SK-N-MC (cell line): ENCODE measurements around the gene FSD2.
"Not testable (repeated sequence)": the region's sequence is repeated elsewhere in the genome, so short reads cannot be mapped to it uniquely, and the experiment has no call there.

ENCODE experiments used
- EZH2 ChIP-seq: fragments of 200-600 bp; sonication (generic); IDR thresholded peaks from one replicate; pipeline ENCODE4 v1.6.1; 2017; ENCODE audit warnings: antibody characterized with exemption
- FOXP2 ChIP-seq: optimal IDR thresholded peaks from 2 replicates; pipeline ENCODE3; 2011; ENCODE audit warnings: mild to moderate bottlenecking, moderate library complexity; ENCODE audit not compliant: insufficient read depth; ENCODE audit errors: extremely low read length, control extremely low read depth

GRCh38 chr15:82821851-82822250, 16.0 kb upstream of the FSD2 start:
- not testable (repeated sequence) for TF ChIP-seq EZH2, FOXP2
